ENCODE results near the gene NME9.
A peak's percentile ranks its signal among the peaks of the same experiment; 100 is the strongest.

- TF ChIP-seq POLR2A (IDR thresholded peaks at IDR 0.05) (peak in 1 of 2 donors; percentile 17), CTCF (IDR thresholded peaks at IDR 0.05 in 4 of 5, conservative IDR thresholded peaks at IDR 0.05 in 1 of 5) (peak in 3 of 5 experiments; percentile 16 to 27 (median 18))
These were observed 1.7 kb upstream of the NME9 start for GRCh38 chr3:138331143-138331894.
